Thoracic aorta (tissue), 2 donors: ENCODE measurements around the gene YJU2. TPM values are rescaled to one million over a fixed set of nuclear protein-coding genes. Genes with fewer than 3 reads are reported as not detected.

Experiments
- ATAC-seq: fragments of 150-250 bp; one replicate; pipeline ENCODE4 v1.8.0; 2017; ENCODE audit warnings: low read depth; ENCODE audit not compliant: insufficient number of reproducible peaks, low FRiP score
- DNase-seq: peaks from one replicate; pipeline ENCODE4 v3.0.0-alpha.2; 2020; ENCODE audit warnings: low spot score
- H3K27ac ChIP-seq, 2 donors: fragments of 200-600 bp; sonication (generic); 1 replicate in 1 of 2; 2 replicates in 1 of 2; pipeline ENCODE4 v1.5.1; 2016; ENCODE audit warnings: mild to moderate bottlenecking in 2 of 2, moderate library complexity in 2 of 2
- H3K27me3 ChIP-seq: fragments of 200-600 bp; sonication (generic); replicated peaks from 2 replicates; pipeline ENCODE4 v1.6.0; 2016; ENCODE audit warnings: mild to moderate bottlenecking; ENCODE audit not compliant: insufficient read depth
- H3K36me3 ChIP-seq: fragments of 200-600 bp; sonication (generic); one replicate; pipeline ENCODE4 v1.5.1; 2016
- H3K4me1 ChIP-seq, 2 donors: fragments of 200-600 bp; sonication (generic); 1 replicate in 1 of 2; 2 replicates in 1 of 2; pipeline versions ENCODE4 v1.5.1 to v1.6.0; 2016; ENCODE audit warnings: low read depth in 2 of 2, mild to moderate bottlenecking in 1 of 2; ENCODE audit not compliant: control insufficient read depth in 1 of 2
- H3K4me3 ChIP-seq: fragments of 200-600 bp; sonication (generic); 2 replicates; pipeline ENCODE4 v1.5.1; 2016; ENCODE audit warnings: mild to moderate bottlenecking
- H3K9me3 ChIP-seq: fragments of 200-600 bp; sonication (generic); 2 replicates; pipeline ENCODE4 v1.5.1; 2016
- CTCF ChIP-seq: fragments of 200-600 bp; sonication (generic); IDR thresholded peaks from one replicate; pipeline ENCODE4 v1.5.1; 2019; ENCODE audit warnings: antibody characterized with exemption
- total RNA-seq, 2 donors: library from RNA; depleted of rRNA; stranded (reverse); fragments of >200 nt; gene quantifications; one replicate each; pipeline versions ENCODE4 v1.1.0 to v1.2.3, GENCODE V29; 2016

Gene YJU2
- total RNA-seq, 2 donors from 2014 or later, result 17.5 to 25.5 TPM

DNA sequence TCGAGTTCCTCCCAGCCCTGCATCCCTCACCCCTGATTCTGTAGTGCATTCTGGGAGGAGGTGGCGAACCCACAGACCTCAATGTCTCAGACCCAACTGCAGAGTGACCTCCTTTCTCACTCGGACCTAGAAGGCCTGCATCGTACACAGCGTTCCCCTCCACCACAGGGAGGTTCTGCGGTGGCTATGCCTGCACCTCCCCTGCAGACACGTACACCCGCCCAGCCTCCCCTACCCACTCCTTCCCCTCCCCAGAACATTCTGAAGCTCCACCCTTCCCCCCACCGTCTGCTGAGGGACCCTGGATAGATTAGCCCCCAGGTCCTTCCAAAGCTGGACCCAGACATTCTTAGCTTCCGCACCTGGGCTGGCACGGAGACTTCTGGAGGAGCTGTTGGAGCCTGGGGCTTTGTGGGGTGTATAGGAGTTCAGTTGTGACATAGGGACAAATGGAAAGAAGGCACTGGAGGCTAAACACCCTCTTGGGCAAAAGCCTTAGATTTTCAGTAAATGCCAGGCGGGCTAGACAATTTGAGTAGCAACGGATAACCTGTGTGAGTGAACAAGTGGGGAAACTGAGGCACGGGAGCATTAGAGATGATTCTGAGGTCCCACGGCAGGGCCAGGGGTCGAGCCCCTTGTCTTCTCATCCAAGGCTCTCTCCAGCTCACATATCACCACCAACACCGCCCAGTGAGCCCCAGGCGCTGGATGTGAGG is 57.1 kb downstream of the YJU2 start:
- H3K36me3 ChIP-seq, result no peaks in the 10 kb centered on the region
- H3K4me3 ChIP-seq, result peak overlapping the region; percentile 50
- H3K9me3 ChIP-seq, result no peaks in the 10 kb centered on the region
- peaks cover 4% of the 10 kb centered on the region for H3K27me3 ChIP-seq
- DNase-seq, result no peak
- TF ChIP-seq CTCF, result no peak
- H3K27ac ChIP-seq, result no peak overlapping the region
- ATAC-seq, result no peak
- H3K4me1 ChIP-seq, result no peaks in the 10 kb centered on the region

- Histone ChIP-seq H3K9me3 (no peaks in the 10 kb centered on the region), H3K27ac (no peak within 1 kb of the TSS), H3K36me3 (no peaks in the 10 kb centered on the region), H3K4me1 (no peaks in the 10 kb centered on the region), H3K27me3 (peaks cover 4% of the 10 kb centered on the region), H3K4me3 (peak within 1 kb of the TSS; percentile 50)
- ATAC-seq, result no peak
- no peak for DNase-seq
- no peak for TF ChIP-seq CTCF
Measured at GRCh38 chr19:4304538-4305256, 57.8 kb downstream of the YJU2 start, which contains the start of gene FSD1. Gene FSD1, plus strand, starts transcription at chr19:4304598. Its CDS starts 149 bp downstream, at chr19:4304747.

DNA sequence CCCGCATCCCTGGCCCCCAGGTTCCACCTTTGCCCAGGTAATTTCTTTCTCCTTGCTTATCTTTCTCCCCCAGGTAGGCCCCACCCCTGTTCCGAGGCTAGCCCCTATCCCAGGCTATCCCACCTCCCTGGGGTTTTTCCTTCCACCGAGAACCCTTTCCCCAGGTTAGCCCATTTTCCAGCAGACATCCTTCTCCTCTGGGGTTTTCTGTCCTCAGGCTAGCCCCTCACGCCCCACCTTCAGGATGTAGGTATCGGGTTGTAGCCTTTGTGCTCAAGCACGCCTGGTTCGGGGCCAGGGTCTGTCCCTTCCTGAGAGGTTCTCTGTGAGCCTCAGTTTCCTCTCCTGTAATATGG is 58.4 kb downstream of the YJU2 start:
- H3K9me3 ChIP-seq, result no peaks in the 10 kb centered on the region
- no peak overlapping the region for H3K4me3 ChIP-seq
- H3K27me3 ChIP-seq, result peaks cover 4% of the 10 kb centered on the region
- ATAC-seq (no peak), DNase-seq (no peak)
- no peak for TF ChIP-seq CTCF
- H3K27ac ChIP-seq, result no peak overlapping the region
- H3K4me1 ChIP-seq, result no peaks in the 10 kb centered on the region
- no peaks in the 10 kb centered on the region for H3K36me3 ChIP-seq

- H3K4me3 ChIP-seq, result no peak overlapping the region
- H3K9me3 ChIP-seq, result no peaks in the 10 kb centered on the region
- DNase-seq, result no peak
- H3K4me1 ChIP-seq, result no peaks in the 10 kb centered on the region
- no peaks in the 10 kb centered on the region for H3K36me3 ChIP-seq
- TF ChIP-seq CTCF, result no peak
- ATAC-seq, result no peak
- no peak overlapping the region for H3K27ac ChIP-seq
- peaks cover 4% of the 10 kb centered on the region for H3K27me3 ChIP-seq
Measured at GRCh38 chr19:4305659-4306058, 58.8 kb downstream of the YJU2 start.

DNA sequence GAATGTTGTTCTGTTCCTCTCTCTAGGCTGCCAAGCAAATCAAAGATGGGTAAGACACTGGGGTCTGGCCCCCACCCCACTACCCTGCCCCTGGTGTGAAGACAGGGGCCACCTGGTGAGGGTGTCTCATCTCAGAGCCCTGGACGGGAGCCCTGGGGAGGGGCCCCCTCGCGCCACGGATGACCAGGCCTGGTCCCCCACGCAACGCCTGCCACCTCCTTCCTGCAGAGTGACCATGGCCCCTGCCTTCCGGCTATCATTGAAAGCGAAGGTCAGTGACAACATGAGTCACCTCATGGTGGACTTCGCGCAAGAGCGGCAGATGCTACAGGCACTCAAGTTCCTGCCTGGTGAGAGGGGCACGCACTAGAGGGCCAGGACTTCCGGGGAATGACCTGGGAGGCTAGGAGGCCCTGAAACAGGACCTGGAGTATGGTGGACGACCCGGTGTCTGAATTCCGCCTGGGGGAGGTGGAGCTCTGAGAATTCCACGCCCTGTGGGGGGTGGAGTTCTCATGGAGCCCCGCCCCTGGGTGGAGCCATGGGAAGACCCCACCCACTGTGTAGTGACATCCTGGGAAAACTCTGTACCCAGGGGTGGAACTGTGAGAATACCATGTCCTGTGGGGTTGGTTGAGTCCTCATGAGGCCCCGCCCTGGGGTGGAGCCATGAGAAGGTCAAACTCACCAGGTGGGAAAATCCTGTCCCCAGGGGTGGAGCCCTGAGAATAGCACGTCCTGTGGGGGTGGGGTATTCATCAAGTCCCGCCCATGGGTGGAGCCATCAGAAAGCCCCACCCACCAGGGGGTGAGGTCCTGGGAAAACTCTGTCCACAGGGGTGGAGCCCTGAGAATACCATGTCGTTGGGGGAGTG is 63.6 kb downstream of the YJU2 start:
- ATAC-seq, result no peak

More for the DNA sequence above, 63.6 kb downstream of the YJU2 start:
- Histone ChIP-seq H3K36me3 (no peaks in the 10 kb centered on the region), H3K9me3 (no peaks in the 10 kb centered on the region), H3K4me1 (no peaks in the 10 kb centered on the region), H3K27me3 (no peaks in the 10 kb centered on the region), H3K4me3 (no peak overlapping the region), H3K27ac (no peak overlapping the region)
- TF ChIP-seq CTCF, result no peak
- no peak for DNase-seq
